Gastroesophageal sphincter (tissue), 4 donors: ENCODE results near the gene WDR45B. TPM values are rescaled to one million over a fixed set of nuclear protein-coding genes. Genes with fewer than 3 reads are reported as not detected.

Source experiments
- ATAC-seq: fragments of 150-250 bp; one replicate; pipeline ENCODE4 v1.9.1; 2016; ENCODE audit warnings: mild to moderate bottlenecking, moderate library complexity
- H3K27ac ChIP-seq, 4 donors: fragments of 200-600 bp; sonication (generic) in 3 of 4; 1 replicate in 3 of 4; 2 replicates in 1 of 4; pipeline ENCODE4 v1.5.1; 2016 to 2019
- H3K27me3 ChIP-seq: fragments of 200-600 bp; sonication (generic); one replicate; pipeline ENCODE4 v1.5.1; 2019
- H3K36me3 ChIP-seq, 2 donors: fragments of 200-600 bp; sonication (generic); one replicate each; pipeline ENCODE4 v1.5.1; 2019; ENCODE audit warnings: control low read depth in 1 of 2
- H3K4me1 ChIP-seq, 3 donors: fragments of 200-600 bp; sonication (generic); 1 replicate in 2 of 3; 2 replicates in 1 of 3; pipeline ENCODE4 v1.5.1; 2016 to 2019; ENCODE audit warnings: control low read depth in 2 of 3
- H3K4me3 ChIP-seq, 2 donors: fragments of 200-600 bp; sonication (generic); one replicate each; pipeline ENCODE4 v1.5.1; 2019; ENCODE audit warnings: mild to moderate bottlenecking in 1 of 2, moderate library complexity in 1 of 2
- H3K9me3 ChIP-seq, 3 donors: fragments of 200-600 bp; sonication (generic); one replicate each; pipeline ENCODE4 v1.5.1; 2017 to 2019; ENCODE audit warnings: control low read depth in 2 of 3
- EP300 ChIP-seq: sonication (generic); formaldehyde crosslinking; IDR thresholded peaks from one replicate; pipeline ENCODE4 v1.6.1; 2017; ENCODE audit warnings: antibody characterized with exemption, mild to moderate bottlenecking
- POLR2A ChIP-seq, 2 donors: fragments of 450-650 bp; IDR thresholded peaks; one replicate each; pipeline ENCODE4 v1.6.1; 2017; ENCODE audit warnings: antibody characterized with exemption in 2 of 2, mild to moderate bottlenecking in 2 of 2, moderate library complexity in 1 of 2
- POLR2AphosphoS5 ChIP-seq: sonication (generic); formaldehyde crosslinking; IDR thresholded peaks from one replicate; pipeline ENCODE4 v1.6.1; 2017; ENCODE audit warnings: antibody characterized with exemption
- WGBS, 2 donors: methylation state at CpG; one replicate each; pipeline ENCODE4 v1.1.5; 2018; ENCODE audit warnings: low coverage in 1 of 2; 5-methylcytosine and 5-hydroxymethylcytosine counted together
- total RNA-seq, 4 donors: library from RNA; depleted of rRNA; stranded (reverse); fragments of >200 nt; gene quantifications; one replicate each; pipeline ENCODE4 v1.1.0, GENCODE V29; 2016
- TF ChIP-seq, protein P1 (sequence below), 4 experiments: fragments of 200-600 bp in 2 of 4; fragments of 450-650 bp in 2 of 4; sonication (generic) in 1 of 4; IDR thresholded peaks; one replicate each; pipeline ENCODE4 v1.5.1; 2017 to 2019; ENCODE audit warnings: antibody characterized with exemption in 4 of 4, mild to moderate bottlenecking in 2 of 4, moderate library complexity in 2 of 4

WDR45B gene
- total RNA-seq, 4 donors from 2014 or later, result 70.8 to 77.4 (median 76.4) TPM

DNA sequence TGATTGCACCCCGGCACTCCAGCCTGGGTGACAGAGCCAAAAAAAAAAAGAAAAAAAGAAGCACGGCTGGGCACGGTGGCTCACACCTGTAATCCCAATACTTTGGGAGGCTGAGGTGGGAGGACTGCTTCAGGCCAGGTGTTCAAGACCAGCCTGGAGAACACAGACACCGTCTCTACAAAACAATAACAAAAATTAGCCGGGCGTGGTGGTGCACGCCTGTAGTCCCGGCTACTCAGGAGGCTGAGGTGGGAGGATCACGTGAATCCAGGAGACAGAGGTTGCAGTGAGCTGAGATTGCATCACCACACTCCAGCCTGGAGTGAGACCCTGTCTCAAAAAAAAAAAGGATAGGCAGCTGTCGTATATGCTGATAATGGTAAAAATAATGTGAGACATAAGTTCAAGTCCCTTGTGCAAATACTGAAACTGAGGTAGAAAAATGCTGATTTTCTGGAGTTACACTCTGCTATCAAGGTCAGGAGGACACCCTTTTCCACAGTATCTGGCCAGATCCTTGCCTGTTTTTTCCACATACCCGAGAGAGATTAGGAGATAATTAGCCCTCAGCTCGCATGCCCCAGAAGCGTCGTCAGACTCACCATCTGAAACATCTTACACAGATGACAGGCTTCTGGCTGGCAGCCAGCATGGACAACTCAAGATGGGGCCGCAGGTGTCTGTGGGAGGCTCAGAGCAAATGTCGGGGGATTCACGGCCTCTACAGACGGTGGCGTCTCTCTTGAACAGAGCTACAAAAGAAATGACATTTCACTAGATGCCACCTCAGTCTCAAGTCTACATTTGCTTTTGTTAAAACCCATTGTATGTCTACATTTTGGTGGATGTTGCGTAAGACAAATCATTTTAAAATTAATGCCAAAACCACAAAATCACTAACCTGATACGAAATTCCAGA is 36.8 kb downstream of the WDR45B start:
- Histone ChIP-seq H3K4me1 (peaks cover 0 to 7% (median 2%) of the 10 kb centered on the region in 3 donors), H3K27ac (peak overlapping the region in 1 of 4 donors; percentile 2), H3K27me3 (no peaks in the 10 kb centered on the region), H3K9me3 (no peaks in the 10 kb centered on the region), H3K36me3 (peaks cover 0 to 69% of the 10 kb centered on the region in 2 donors), H3K4me3 (no peak overlapping the region)
- no peak for ATAC-seq
- TF ChIP-seq POLR2AphosphoS5 (no peak), POLR2A (IDR thresholded peaks at IDR 0.05) (no peak), EP300 (no peak)
- TF ChIP-seq, protein P1, sequence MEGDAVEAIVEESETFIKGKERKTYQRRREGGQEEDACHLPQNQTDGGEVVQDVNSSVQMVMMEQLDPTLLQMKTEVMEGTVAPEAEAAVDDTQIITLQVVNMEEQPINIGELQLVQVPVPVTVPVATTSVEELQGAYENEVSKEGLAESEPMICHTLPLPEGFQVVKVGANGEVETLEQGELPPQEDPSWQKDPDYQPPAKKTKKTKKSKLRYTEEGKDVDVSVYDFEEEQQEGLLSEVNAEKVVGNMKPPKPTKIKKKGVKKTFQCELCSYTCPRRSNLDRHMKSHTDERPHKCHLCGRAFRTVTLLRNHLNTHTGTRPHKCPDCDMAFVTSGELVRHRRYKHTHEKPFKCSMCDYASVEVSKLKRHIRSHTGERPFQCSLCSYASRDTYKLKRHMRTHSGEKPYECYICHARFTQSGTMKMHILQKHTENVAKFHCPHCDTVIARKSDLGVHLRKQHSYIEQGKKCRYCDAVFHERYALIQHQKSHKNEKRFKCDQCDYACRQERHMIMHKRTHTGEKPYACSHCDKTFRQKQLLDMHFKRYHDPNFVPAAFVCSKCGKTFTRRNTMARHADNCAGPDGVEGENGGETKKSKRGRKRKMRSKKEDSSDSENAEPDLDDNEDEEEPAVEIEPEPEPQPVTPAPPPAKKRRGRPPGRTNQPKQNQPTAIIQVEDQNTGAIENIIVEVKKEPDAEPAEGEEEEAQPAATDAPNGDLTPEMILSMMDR (IDR thresholded peaks at IDR 0.05), result no peak
- 45 to 85% methylated on average over 14 to 16 of the region's 21 CpGs for WGBS, 2 donors

DNA sequence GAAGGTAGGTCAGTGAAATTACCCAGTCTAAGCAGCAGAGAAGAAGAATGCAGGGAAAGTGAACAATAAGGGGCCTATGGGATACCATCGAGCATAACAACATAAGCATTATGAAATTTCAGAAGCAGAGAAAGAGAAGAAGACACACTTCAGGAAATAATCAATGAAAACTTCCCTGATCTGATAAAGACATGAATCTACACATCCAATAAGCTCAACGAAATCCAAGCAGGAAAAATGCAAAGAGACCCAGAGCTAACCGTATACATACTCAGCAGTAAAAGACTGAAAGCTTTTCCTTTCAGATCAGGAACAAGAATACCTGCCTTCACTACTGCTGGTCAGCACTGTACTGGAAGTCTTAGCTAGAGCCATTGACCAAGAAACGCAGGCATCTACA is 38.6 kb downstream of the WDR45B start:
- no peak for TF ChIP-seq EP300
- TF ChIP-seq, protein P1 (IDR thresholded peaks at IDR 0.05), result no peak
- TF ChIP-seq POLR2A (IDR thresholded peaks at IDR 0.05), result no peak
- TF ChIP-seq POLR2AphosphoS5, result no peak

DNA sequence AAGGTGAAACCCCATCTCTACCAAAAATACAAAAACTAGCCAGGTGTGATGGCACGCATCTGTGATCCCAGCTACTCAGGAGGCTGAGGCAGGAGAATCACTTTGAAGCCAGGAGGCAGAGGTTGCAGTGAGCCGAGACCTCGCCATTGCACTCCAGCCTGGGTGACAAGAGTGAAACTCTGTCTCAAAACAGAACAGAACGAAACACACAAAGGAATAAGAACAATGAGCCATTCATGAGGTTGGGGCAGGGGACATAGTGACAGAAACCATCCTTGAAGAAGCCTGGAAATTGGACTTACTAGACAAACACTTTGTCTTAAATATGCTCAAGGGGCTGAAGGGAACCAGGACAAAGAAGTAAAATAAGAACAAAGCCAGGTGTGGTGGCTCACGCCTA is 39.4 kb downstream of the WDR45B start:
- no peaks in the 10 kb centered on the region for H3K9me3 ChIP-seq
- WGBS, 2 donors, result 69 to 100% methylated on average over 1 to 4 of the region's 5 CpGs
- ATAC-seq, result no peak

More for the DNA sequence above, 38.6 kb downstream of the WDR45B start:
- H3K36me3 ChIP-seq, result peaks cover 0 to 69% of the 10 kb centered on the region in 2 donors
- H3K9me3 ChIP-seq, result no peaks in the 10 kb centered on the region
- H3K4me3 ChIP-seq, result no peak overlapping the region
- peaks cover 0 to 7% (median 2%) of the 10 kb centered on the region in 3 donors for H3K4me1 ChIP-seq
- H3K27me3 ChIP-seq, result no peaks in the 10 kb centered on the region
- no peak overlapping the region for H3K27ac ChIP-seq
- no peak for ATAC-seq
- WGBS, 2 donors, result 92 to 94% methylated on average over 4 of the region's 4 CpGs

GRCh38 chr17:82605939-82606600 is 42.2 kb downstream of the WDR45B start:
- no peaks in the 10 kb centered on the region for H3K27me3 ChIP-seq
- H3K9me3 ChIP-seq, result no peaks in the 10 kb centered on the region
- WGBS, 2 donors, result 78 to 89% methylated on average over 4 of the region's 16 CpGs
- H3K27ac ChIP-seq, result no peak overlapping the region
- H3K4me3 ChIP-seq, result no peak overlapping the region
- ATAC-seq, result no peak
- peaks cover 0 to 21% (median 0%) of the 10 kb centered on the region in 3 donors for H3K4me1 ChIP-seq
- peaks cover 0 to 77% of the 10 kb centered on the region in 2 donors for H3K36me3 ChIP-seq
- TF ChIP-seq EP300, result no peak
- TF ChIP-seq POLR2AphosphoS5, result no peak
- no peak for TF ChIP-seq POLR2A (IDR thresholded peaks at IDR 0.05)
- TF ChIP-seq, protein P1 (IDR thresholded peaks at IDR 0.05), result no peak

More for the DNA sequence above, 39.4 kb downstream of the WDR45B start:
- peaks cover 0 to 70% of the 10 kb centered on the region in 2 donors for H3K36me3 ChIP-seq
- peaks cover 0 to 15% (median 2%) of the 10 kb centered on the region in 3 donors for H3K4me1 ChIP-seq
- H3K27ac ChIP-seq, result no peak overlapping the region
- TF ChIP-seq, protein P1 (IDR thresholded peaks at IDR 0.05), result no peak
- no peaks in the 10 kb centered on the region for H3K27me3 ChIP-seq
- H3K4me3 ChIP-seq, result no peak overlapping the region
